Motor neuron (in vitro differentiated cells): ENCODE data around the gene GABRG3. TPM values are rescaled to one million over a fixed set of nuclear protein-coding genes. Genes with fewer than 3 reads are reported as not detected.

Source experiments
- ATAC-seq, 8 experiments: fragments of 200-7000 bp; cut with Tn5 transposase; replicated peaks in 6 of 8; 2 replicates each; pipeline ENCODE4 v1.8.0; 2021; ENCODE audit warnings: mild to moderate bottlenecking in 8 of 8, moderate library complexity in 8 of 8
- H3K27ac ChIP-seq, 2 donors: fragments of 250-450 bp; sonication (Bioruptor Pico); 2 replicates each; pipeline ENCODE4 v1.9.0; 2021; ENCODE audit warnings: antibody characterized with exemption in 2 of 2, mild to moderate bottlenecking in 2 of 2, moderate library complexity in 1 of 2
- H3K4me1 ChIP-seq, 2 donors: fragments of 250-450 bp; sonication (Bioruptor Pico); replicated peaks in 1 of 2; 2 replicates each; pipeline ENCODE4 v1.6.1; 2021; ENCODE audit warnings: antibody characterized with exemption in 2 of 2, mild to moderate bottlenecking in 2 of 2, moderate library complexity in 1 of 2
- H3K4me3 ChIP-seq, 5 donors: fragments of 250-450 bp; sonication (Bioruptor Pico); 2 replicates each; pipeline ENCODE4 v1.9.0; 2021; ENCODE audit warnings: antibody characterized with exemption in 5 of 5, mild to moderate bottlenecking in 5 of 5, moderate library complexity in 4 of 5
- WGBS, 10 experiments: fragments of 450-650 bp; shearing (Covaris generic); methylation state at CpG; one replicate each; pipeline ENCODE4 v1.0.0; 2022; 5-methylcytosine and 5-hydroxymethylcytosine counted together
- in situ Hi-C, 9 experiments: fragments of 400-800 bp; cut with MboI; loops; one replicate each; pipeline ENCODE4 v1.15.0; 2021; ENCODE audit warnings: low sequenced_read_pairs in 9 of 9, low pct_unique_long_range_greater_than_20kb in 2 of 9; ENCODE audit not compliant: unreplicated experiment in 9 of 9
- total RNA-seq, 8 experiments: library from RNA; unstranded; fragments of 300-600 nt; gene quantifications; 2 replicates each; pipeline versions ENCODE4 v1.2.3 to v1.2.4, GENCODE V29; 2022

The GABRG3 gene
- total RNA-seq, 8 experiments from 2014 or later, result 0.04 to 3.4 (median 0.88) TPM

DNA sequence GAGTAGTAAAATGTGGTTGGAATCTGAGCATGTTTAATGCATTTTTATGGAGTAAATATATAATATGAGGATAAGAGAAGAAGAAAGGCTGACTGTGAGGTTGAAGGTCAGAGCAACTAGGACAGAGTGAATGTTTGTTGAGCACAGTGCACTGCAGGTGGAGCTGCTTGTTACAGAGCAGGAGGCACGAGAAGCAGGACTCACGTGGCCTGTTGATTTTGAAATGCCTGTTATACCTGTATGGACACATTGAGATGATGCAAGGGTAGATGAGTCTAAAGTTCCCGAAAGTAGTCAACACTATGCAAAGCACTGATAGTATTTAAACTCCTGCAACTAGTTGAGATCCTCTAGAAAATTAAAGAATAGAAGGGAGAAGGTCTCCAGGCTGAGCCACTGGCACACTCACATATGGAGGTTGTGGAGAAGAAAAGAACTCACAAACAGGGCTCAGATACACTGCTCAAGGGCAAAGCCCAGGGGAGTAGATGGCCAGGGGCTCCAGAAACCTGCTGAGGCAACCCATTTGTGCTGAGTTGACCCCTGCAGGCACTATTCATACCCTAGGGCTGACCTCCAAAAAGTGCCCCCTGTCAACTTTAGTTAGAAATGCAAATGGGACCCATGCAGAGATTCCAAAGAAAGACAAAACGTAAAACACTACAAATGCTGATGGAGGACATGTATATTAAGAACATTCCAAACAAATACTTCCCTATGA, 541.5 kb downstream of the GABRG3 start:
- in situ Hi-C loops, result no loop called here
- no peak for ATAC-seq
- Histone ChIP-seq H3K4me3 (no peak overlapping the region), H3K4me1 (no peaks in the 10 kb centered on the region), H3K27ac (no peak overlapping the region)
- WGBS, 10 experiments, result 24 to 76% (median 55%) methylated on average over 1 to 4 of the region's 4 CpGs

DNA sequence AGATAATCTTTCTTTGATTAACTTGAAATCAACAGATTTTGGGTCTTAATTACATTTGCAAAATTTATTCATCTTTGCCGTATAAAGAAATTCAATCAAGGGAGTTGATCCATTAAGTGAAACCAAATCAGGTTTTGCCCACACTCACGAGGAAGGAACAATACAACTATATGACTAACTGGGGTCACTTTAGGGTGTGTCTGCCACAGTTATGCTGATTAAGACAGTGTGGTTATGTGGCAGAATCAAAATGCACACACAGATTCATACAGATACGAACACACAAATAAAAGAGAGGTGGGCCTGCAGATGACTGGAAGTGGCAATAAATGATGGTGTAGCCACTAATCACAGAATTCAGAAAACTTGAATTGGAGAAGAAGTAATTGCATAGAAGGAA, 543.5 kb downstream of the GABRG3 start:
- in situ Hi-C loops, result no loop called here
- Histone ChIP-seq H3K4me3 (no peak overlapping the region), H3K4me1 (no peaks in the 10 kb centered on the region), H3K27ac (no peak overlapping the region)
- WGBS, 10 experiments, result 0 to 100% (median 73%) methylated on average over 1 to 3 of the region's 3 CpGs; no CpG with 5 or more reads in 1 of the 10 experiments
- ATAC-seq, result peak in 2 of 8 experiments; percentile 66 to 85

DNA sequence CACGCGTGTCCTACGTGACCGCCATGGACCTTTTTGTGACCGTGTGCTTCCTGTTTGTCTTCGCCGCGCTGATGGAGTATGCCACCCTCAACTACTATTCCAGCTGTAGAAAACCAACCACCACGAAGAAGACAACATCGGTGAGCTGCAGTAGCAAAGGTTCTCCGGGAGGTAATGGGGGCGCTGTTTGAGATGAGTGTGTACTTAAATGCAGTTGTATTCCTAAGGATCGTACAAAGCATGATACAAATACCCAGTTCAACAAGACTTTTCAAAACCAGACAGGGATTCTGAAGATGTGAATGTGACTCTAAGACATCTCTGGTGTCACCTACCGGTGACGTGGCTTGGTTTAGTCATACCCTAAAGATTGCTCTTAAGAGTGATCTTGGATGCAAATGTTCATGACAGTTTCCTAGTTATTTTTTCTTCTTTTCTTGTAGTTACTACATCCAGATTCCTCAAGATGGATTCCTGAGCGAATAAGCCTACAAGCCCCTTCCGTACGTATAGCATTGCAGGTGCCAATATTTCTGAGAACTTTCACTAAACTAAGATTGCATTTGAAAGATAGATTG, 556.6 kb downstream of the GABRG3 start:
- in situ Hi-C loops, result no loop called here
- no peak overlapping the region for H3K27ac ChIP-seq
- no peaks in the 10 kb centered on the region for H3K4me1 ChIP-seq
- WGBS, 10 experiments, result 67 to 100% (median 93%) methylated on average over 1 to 14 of the region's 18 CpGs
- H3K4me3 ChIP-seq, result no peak overlapping the region
- ATAC-seq, result no peak

DNA sequence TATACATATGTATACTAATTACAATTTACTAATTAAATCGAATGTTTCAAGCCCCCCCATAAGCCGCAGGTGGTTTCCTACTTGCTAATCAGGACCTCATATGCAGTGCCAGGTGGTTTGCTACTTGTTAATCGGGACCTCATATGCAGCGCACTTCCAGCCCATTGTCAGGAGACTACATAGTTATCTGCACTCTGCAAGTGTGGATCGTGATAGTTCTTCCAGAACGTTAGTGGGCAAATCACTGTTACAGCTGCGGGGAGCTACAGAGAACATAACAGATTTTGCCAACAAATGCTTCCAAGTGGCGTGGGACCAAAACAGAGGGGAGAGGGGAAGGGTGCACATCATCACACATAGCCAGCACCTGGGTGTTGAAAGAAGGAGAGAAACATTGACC, 558.4 kb downstream of the GABRG3 start:
- WGBS, 10 experiments, result 24 to 100% (median 66%) methylated on average over 2 to 8 of the region's 8 CpGs
- ATAC-seq, result no peak
- in situ Hi-C loops, result no loop called here

DNA sequence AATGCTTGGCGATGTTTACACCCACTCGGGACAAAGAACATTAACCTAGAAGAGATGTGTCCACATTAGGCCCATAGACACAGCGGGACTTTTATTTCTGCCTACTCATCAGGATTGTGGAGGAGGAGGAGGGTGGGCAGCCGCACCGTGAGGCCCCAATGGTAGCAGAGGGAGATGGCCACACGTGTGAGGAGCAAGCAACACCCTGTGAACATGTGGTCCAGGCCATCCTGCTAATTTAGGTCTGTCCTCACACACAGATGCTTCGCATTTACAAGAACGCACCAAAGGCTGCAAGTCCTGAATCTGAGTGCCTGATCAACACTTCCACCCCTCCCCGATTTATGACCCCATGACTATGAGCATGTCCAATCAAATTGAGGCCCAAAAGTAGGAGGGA, 560.0 kb downstream of the GABRG3 start:
- in situ Hi-C loops, result no loop called here
- Histone ChIP-seq H3K27ac (no peak overlapping the region), H3K4me1 (no peaks in the 10 kb centered on the region), H3K4me3 (no peak overlapping the region)
- no peak for ATAC-seq
- WGBS, 10 experiments, result 6 to 93% (median 80%) methylated on average over 1 to 7 of the region's 9 CpGs; no CpG with 5 or more reads in 3 of the 10 experiments

More for the DNA sequence above, 558.4 kb downstream of the GABRG3 start:
- Histone ChIP-seq H3K4me3 (no peak overlapping the region), H3K4me1 (no peaks in the 10 kb centered on the region), H3K27ac (no peak overlapping the region)

DNA sequence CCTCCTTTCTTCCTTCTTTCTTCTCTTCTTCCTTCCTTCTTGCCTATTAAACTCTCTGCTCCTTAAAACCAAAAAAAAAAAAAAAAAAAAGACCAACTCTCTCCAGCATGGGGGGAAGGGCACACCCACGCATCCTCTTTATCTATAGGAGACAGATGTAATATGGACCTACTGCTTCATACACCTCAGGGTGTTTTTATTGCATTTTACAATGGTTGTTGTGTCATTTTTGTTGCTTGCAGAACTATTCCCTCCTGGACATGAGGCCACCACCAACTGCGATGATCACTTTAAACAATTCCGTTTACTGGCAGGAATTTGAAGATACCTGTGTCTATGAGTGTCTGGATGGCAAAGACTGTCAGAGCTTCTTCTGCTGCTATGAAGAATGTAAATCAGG, 561.4 kb downstream of the GABRG3 start:
- 0 to 100% (median 83%) methylated on average over 1 to 3 of the region's 3 CpGs; no CpG with 5 or more reads in 3 of the 10 experiments for WGBS, 10 experiments
- in situ Hi-C loops, result no loop called here
- Histone ChIP-seq H3K4me1 (no peaks in the 10 kb centered on the region), H3K27ac (no peak overlapping the region), H3K4me3 (no peak overlapping the region)
- ATAC-seq, result no peak

DNA sequence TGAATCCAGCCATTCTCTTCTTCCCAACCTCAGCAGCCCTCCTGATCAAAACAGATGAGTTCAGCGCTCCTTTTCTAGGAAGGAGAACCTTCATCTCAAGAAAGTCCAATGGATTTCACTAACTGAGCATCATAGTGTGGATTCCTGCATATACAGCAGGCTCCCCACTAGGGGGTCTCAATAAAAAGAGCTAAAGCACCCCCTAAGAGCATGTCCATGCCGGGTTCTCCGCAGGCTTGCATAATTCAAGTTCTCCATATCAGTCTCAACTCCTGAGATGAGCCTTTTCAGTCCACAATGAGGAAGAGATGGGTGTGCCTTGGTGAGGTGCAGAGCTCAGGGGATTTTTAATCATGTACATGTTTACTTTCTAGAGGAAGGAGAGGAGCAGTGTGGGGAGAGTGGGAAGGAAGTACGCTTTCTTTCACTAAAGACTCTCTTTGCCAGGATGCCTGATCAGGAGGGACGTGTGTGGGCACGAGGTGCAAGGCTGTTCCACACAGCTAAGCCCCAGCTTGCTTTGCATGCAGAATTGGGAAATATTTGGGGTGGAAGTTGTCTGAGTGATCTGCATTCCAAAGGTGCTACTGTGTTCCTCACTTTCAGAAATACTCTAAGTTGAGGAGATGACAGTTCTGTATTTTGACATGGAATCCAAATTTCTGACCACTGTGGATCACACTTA, 564.6 kb downstream of the GABRG3 start:
- 13 to 92% (median 84%) methylated on average over 1 to 6 of the region's 6 CpGs; no CpG with 5 or more reads in 2 of the 10 experiments for WGBS, 10 experiments
- Histone ChIP-seq H3K4me3 (no peak overlapping the region), H3K27ac (no peak overlapping the region), H3K4me1 (no peaks in the 10 kb centered on the region)
- no peak for ATAC-seq
- in situ Hi-C loops, result no loop called here

DNA sequence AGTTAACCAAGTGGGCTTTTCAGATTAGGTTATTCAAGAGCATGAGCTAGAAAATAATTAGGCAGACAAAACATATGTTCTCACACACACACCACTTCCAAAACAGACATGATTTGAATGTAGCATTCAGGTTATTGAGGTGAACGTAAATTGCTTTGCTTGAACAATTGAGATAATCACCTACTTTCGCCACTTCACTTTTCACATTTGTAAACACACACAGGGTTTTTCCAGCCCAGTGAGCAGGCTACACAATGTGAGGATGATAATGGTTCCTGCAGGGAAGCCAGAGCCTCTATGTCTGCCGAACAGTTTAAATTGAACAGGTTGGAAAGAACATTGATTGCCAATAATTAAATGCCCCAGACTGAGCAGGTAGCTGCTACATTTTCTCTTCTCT, 567.3 kb downstream of the GABRG3 start:
- WGBS, 10 experiments, result 18 to 56% (median 40%) methylated on average over 1 to 3 of the region's 3 CpGs; no CpG with 5 or more reads in 1 of the 10 experiments
- Histone ChIP-seq H3K4me3 (no peak overlapping the region), H3K27ac (no peak overlapping the region), H3K4me1 (no peaks in the 10 kb centered on the region)
- ATAC-seq, result no peak
- in situ Hi-C loops, result no loop called here

DNA sequence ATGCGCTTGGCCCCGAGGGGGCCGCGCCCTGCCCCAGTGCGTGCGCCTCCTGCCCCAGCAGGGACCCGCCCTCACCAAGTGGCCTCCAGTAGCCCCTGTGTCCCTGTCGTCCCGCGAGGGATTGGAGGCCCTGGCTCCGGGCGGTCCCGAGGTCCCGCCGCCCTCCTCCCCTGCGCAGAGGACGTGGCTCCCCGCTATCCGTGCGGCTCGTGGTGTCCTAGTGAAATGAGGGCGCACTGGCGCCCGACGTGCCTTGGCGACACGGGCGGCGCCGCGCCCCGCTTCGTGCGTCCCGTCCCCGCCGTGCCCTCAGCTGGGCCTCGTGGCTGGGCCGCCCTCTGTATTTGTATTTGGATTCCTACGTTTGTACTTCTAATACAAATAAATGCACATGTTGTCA, 570.6 kb downstream of the GABRG3 start:
- Histone ChIP-seq H3K4me1 (no peaks in the 10 kb centered on the region), H3K4me3 (no peak overlapping the region), H3K27ac (no peak overlapping the region)
- ATAC-seq, result no peak
- 70 to 100% (median 96%) methylated on average over 3 to 20 of the region's 40 CpGs; no CpG with 5 or more reads in 6 of the 10 experiments for WGBS, 10 experiments
- in situ Hi-C loops, result no loop called here

DNA sequence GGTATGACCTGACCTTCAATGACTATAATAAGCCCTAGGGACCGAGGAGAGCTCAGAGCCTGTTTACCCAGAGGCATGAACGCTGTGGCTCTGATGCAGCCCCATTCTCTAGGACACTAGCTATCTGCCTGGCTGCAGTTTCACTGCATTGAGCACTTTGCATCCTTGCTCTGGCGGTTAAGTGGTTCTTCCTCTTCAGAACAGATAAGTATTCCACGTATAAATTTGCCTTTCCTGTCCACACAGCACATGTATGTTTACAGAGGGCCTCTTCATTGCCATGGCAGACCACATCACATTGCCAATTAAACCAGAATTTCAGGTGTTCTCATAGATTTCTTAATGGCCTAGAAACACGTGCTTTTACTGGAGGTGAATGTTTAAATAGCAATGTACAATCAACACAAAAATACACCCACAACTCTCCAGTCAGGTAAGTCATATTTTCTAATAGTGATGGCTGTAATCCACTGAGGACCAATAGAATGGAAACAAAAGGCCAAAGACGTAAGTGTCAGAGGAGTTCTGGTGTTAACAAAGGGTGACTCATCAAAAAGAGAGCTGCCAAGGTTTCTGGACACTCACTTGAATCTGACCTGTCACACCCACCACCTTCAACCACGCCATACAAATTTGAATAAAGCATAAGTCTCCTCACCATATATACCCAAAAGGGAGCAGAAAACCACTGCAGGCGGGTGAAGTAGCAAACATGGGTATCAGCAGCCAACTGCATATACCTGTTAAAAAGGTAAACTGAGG, 574.7 kb downstream of the GABRG3 start:
- peak in 2 of 8 experiments; percentile 64 to 97 for ATAC-seq
- Histone ChIP-seq H3K27ac (no peak overlapping the region), H3K4me1 (peaks cover 0 to 2% of the 10 kb centered on the region in 2 donors), H3K4me3 (no peak overlapping the region)
- in situ Hi-C loops, result no loop called here
- 0 to 100% (median 73%) methylated on average over 1 to 6 of the region's 8 CpGs; no CpG with 5 or more reads in 1 of the 10 experiments for WGBS, 10 experiments

DNA sequence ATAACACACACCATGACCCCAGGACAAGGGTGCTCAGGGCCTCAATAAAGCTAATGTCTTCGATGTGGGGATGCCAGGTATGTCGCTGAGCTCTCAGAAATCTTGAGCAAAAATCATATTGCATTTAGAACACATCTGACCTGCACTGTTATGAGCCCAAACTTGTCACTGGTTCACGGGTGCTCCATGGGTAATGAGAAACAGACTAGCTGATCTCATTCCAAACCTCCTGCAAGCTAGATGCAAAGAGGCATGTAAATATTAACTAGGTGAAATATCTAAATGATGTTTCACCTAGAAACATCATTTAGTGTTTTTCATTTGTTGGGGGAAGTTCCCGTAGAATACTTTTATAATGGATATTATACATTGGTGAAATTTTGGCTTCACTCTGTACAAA, 578.8 kb downstream of the GABRG3 start:
- in situ Hi-C loops, result no loop called here
- H3K27ac ChIP-seq, result no peak overlapping the region
- WGBS, 10 experiments, result 6 to 100% (median 83%) methylated on average over 1 to 4 of the region's 4 CpGs; no CpG with 5 or more reads in 1 of the 10 experiments
- H3K4me1 ChIP-seq, result peaks cover 0 to 2% of the 10 kb centered on the region in 2 donors
- no peak for ATAC-seq
- H3K4me3 ChIP-seq, result no peak overlapping the region

DNA sequence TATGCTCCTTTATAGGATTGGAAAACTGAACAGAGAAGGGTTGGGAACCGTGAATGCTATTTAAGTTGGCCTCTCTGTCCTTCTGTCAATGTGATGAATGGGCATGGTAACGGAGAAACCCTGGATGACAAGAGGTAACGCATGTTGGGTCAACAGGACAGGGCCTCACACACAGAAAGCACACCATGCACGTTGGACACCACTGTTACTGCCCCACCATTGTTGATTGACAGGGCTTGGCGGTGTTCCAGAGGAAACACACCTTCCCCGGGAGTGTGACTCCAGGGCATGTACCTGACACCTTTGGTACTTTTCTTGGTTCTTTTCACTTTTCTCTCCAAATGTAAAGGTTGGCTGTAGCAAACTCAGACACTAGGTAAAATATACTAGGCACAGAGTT, 579.7 kb downstream of the GABRG3 start:
- in situ Hi-C loops, result no loop called here
- Histone ChIP-seq H3K4me3 (no peak overlapping the region), H3K4me1 (peaks cover 0 to 2% of the 10 kb centered on the region in 2 donors), H3K27ac (no peak overlapping the region)
- WGBS, 10 experiments, result 0 to 100% (median 54%) methylated on average over 1 to 6 of the region's 6 CpGs
- ATAC-seq, result no peak

DNA sequence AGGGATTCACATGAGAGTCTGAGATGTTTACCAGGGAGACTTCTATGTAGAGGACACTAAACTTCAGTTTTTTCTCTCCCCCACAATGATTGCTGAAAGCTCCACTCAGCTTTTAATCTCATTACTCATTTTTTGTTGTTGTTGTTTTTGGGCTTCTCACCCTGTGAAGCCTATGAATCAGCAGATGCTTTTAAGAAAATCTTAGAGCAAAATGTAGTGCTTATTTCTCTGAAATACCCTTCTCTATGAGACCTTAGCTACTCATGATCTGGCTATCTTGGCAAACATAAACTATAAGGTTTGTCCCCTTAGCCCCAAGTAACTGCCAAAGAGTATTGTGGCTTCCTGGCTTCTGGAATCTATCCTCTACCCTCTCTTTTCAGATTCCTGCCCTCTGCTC, 590.8 kb downstream of the GABRG3 start:
- in situ Hi-C loops, result no loop called here
- no peak for ATAC-seq
- Histone ChIP-seq H3K27ac (no peak overlapping the region), H3K4me1 (no peaks in the 10 kb centered on the region), H3K4me3 (no peak overlapping the region)
